ENCODE data around the gene MAPT.
"Not testable (repeated sequence)": the region's sequence is repeated elsewhere in the genome, so short reads cannot be mapped to it uniquely, and the experiment has no call there.

The MAPT gene

GRCh38 chr17:45900723-45901415 is 6.5 kb downstream of the MAPT start:
- DNase-seq (ENCODE audit: low read depth in 2 of 2): no peak

GRCh38 chr17:45902892-45903346 is 8.6 kb downstream of the MAPT start:
- DNase-seq (ENCODE audit: low read depth in 2 of 2): no peak

GRCh38 chr17:45904866-45905265 is 10.5 kb downstream of the MAPT start:
- no peak for DNase-seq (ENCODE audit: low read depth in 2 of 2)

- no peak for DNase-seq (ENCODE audit: low read depth in 2 of 2)
These were observed 11.5 kb downstream of the MAPT start for GRCh38 chr17:45905814-45906213.

GRCh38 chr17:45906237-45906636 is 11.9 kb downstream of the MAPT start:
- DNase-seq (ENCODE audit: low read depth in 2 of 2): no peak

- peak in 1 of 2 donors; percentile 44 for DNase-seq (ENCODE audit: low read depth in 2 of 2)
These were observed 12.7 kb downstream of the MAPT start for GRCh38 chr17:45906927-45907622.

- DNase-seq (ENCODE audit: low read depth in 2 of 2): no peak
These were observed 13.5 kb downstream of the MAPT start for GRCh38 chr17:45907750-45908395.

- no peak for DNase-seq (ENCODE audit: low read depth in 2 of 2)
These were observed 14.1 kb downstream of the MAPT start for GRCh38 chr17:45908460-45908859.

- DNase-seq (ENCODE audit: low read depth in 2 of 2): no peak
These were observed 14.6 kb downstream of the MAPT start for GRCh38 chr17:45908935-45909334.

GRCh38 chr17:45910667-45911066 is 16.3 kb downstream of the MAPT start:
- DNase-seq (ENCODE audit: low read depth in 2 of 2): no peak

- no peak for DNase-seq (ENCODE audit: low read depth in 2 of 2)
These were observed 18.0 kb downstream of the MAPT start for GRCh38 chr17:45912319-45912718.

- not testable (repeated sequence) for DNase-seq (ENCODE audit: low read depth in 2 of 2)
These were observed 18.7 kb downstream of the MAPT start for GRCh38 chr17:45913030-45913429.

GRCh38 chr17:45914047-45914717 is 19.8 kb downstream of the MAPT start:
- no peak for DNase-seq (ENCODE audit: low read depth in 2 of 2)

- DNase-seq (ENCODE audit: low read depth in 2 of 2): no peak
These were observed 20.9 kb downstream of the MAPT start for GRCh38 chr17:45915263-45915662.

- no peak for DNase-seq (ENCODE audit: low read depth in 2 of 2)
These were observed 22.7 kb downstream of the MAPT start for GRCh38 chr17:45917081-45917480.

- DNase-seq (ENCODE audit: low read depth in 2 of 2): no peak
These were observed 23.9 kb downstream of the MAPT start for GRCh38 chr17:45918241-45918745.

GRCh38 chr17:45919136-45919535 is 24.8 kb downstream of the MAPT start:
- no peak for DNase-seq (ENCODE audit: low read depth in 2 of 2)

GRCh38 chr17:45920083-45920482 is 25.7 kb downstream of the MAPT start:
- no peak for DNase-seq (ENCODE audit: low read depth in 2 of 2)

- no peak for DNase-seq (ENCODE audit: low read depth in 2 of 2)
These were observed 29.3 kb downstream of the MAPT start for GRCh38 chr17:45923511-45924268.

GRCh38 chr17:45924332-45924820 is 30.0 kb downstream of the MAPT start:
- no peak for DNase-seq (ENCODE audit: low read depth in 2 of 2)

- DNase-seq (ENCODE audit: low read depth in 2 of 2): no peak
These were observed 31.0 kb downstream of the MAPT start for GRCh38 chr17:45925311-45925710.

Measured in stimulated activated CD4-positive, alpha-beta T cell treated with anti-CD3 and anti-CD28 coated beads, Interleukin-15, amount 100 ng/mL, for 48 hours (primary cell).